A549 (cell line): ENCODE measurements around the gene CDC14C. TPM values are rescaled to one million over a fixed set of nuclear protein-coding genes. Genes with fewer than 3 reads are reported as not detected.

Experiments
- ATAC-seq, 2 experiments: fragments of 200-7000 bp in 1 of 2; fragments of >200 bp in 1 of 2; cut with Nextera tagmentation in 1 of 2; cut with Tn5 transposase in 1 of 2; 3 replicates each; pipeline versions ENCODE4 v1.8.0 to v1.9.1; 2018 to 2020; ENCODE audit warnings: mild to moderate bottlenecking in 1 of 2, moderate library complexity in 1 of 2
- CTCF ChIA-PET: fragments of 300-600 bp; sonication (Branson Sonifier 250); formaldehyde crosslinking; extraction: SDS; loops from one replicate; lab custom pipeline; 2021; ENCODE audit warnings: antibody characterized with exemption, inconsistent platforms; lab: Yijun Ruan, JAX
- POLR2A ChIA-PET: fragments of 350-600 bp; formaldehyde crosslinking; extraction: SDS; loops from one replicate; lab custom pipeline; 2021; ENCODE audit warnings: antibody characterized with exemption, inconsistent platforms; lab: Yijun Ruan, JAX
- DNase-seq, 2 experiments: peaks; one replicate each; pipeline versions ENCODE4 v3.0.0 to v3.0.0-alpha.2; 2011 to 2016; ENCODE audit warnings: low read depth in 1 of 2, low spot score in 1 of 2
- FAIRE-seq: peaks from 2 replicates; lab custom pipeline; 2011; peaks lifted over from hg19 to GRCh38; lab: Jason Lieb, UNC
- H3K27ac ChIP-seq, 2 experiments: fragments of >200 bp; sonication (Bioruptor Twin); formaldehyde crosslinking; 3 replicates each; pipeline ENCODE4 v1.5.1; 2016 to 2017
- H3K4me1 ChIP-seq: fragments of >200 bp; sonication (Bioruptor Twin); formaldehyde crosslinking; 3 replicates; pipeline ENCODE4 v1.6.1; 2016
- H3K4me2 ChIP-seq: fragments of >200 bp; sonication (Bioruptor Twin); formaldehyde crosslinking; 3 replicates; pipeline ENCODE4 v1.6.1; 2016
- H3K4me3 ChIP-seq: fragments of >200 bp; sonication (Bioruptor Twin); formaldehyde crosslinking; 3 replicates; pipeline ENCODE4 v1.5.1; 2016
- H3K9me3 ChIP-seq: fragments of >200 bp; sonication (Bioruptor Twin); formaldehyde crosslinking; 3 replicates; pipeline ENCODE4 v1.6.1; 2016
- BHLHE40 ChIP-seq: IDR thresholded peaks from 2 replicates; pipeline ENCODE4 v1.6.1; 2012; ENCODE audit warnings: low read depth, low read length, inconsistent platforms
- CBX2 ChIP-seq: fragments of 200-600 bp; sonication (generic); IDR thresholded peaks from 2 replicates; pipeline ENCODE4 v1.6.1; 2016; ENCODE audit warnings: low read depth, mild to moderate bottlenecking, borderline replicate concordance
- CBX8 ChIP-seq: fragments of 200-600 bp; sonication (generic); IDR thresholded peaks from 2 replicates; pipeline ENCODE4 v1.6.1; 2016
- CHD2 ChIP-seq: fragments of 150-350 bp; IDR thresholded peaks from 2 replicates; pipeline ENCODE4 v1.6.1; 2014; ENCODE audit warnings: low read length; ENCODE audit not compliant: partially characterized antibody
- EHMT2 ChIP-seq: fragments of 200-600 bp; sonication (generic); IDR thresholded peaks from 2 replicates; pipeline ENCODE4 v1.6.1; 2016; ENCODE audit warnings: antibody characterized with exemption, low read depth, mild to moderate bottlenecking, moderate library complexity
- EP300 ChIP-seq, 2 experiments: fragments of >200 bp; sonication (Bioruptor Twin); formaldehyde crosslinking; IDR thresholded peaks; 2 replicates in 1 of 2; 3 replicates in 1 of 2; pipeline ENCODE4 v1.6.1; 2016 to 2017
- ESRRA ChIP-seq: fragments of 150-350 bp; IDR thresholded peaks from 2 replicates; pipeline ENCODE4 v1.6.1; 2014; ENCODE audit warnings: mild to moderate bottlenecking, low read length, borderline replicate concordance
- FOSB ChIP-seq: fragments of 250-450 bp; sonication (Bioruptor Pico); IDR thresholded peaks from 2 replicates; pipeline ENCODE4 v1.5.0; 2020; ENCODE audit warnings: mild to moderate bottlenecking, moderate library complexity
- FOSL2 ChIP-seq, 2 experiments: fragments of 450-650 bp in 1 of 2; fragments of >200 bp in 1 of 2; sonication (Bioruptor Twin) in 1 of 2; formaldehyde crosslinking; IDR thresholded peaks; 2 replicates each; pipeline versions ENCODE4 v1.5.0 to v1.6.1; 2016 to 2020; ENCODE audit warnings: mild to moderate bottlenecking in 1 of 2, moderate library complexity in 1 of 2
- HEYL ChIP-seq: fragments of 250-450 bp; sonication (Bioruptor Pico); IDR thresholded peaks from 2 replicates; pipeline ENCODE4 v1.8.0; 2021; ENCODE audit warnings: mild to moderate bottlenecking, moderate library complexity
- HOXB13 ChIP-seq: fragments of 250-450 bp; sonication (Bioruptor Pico); IDR thresholded peaks from 2 replicates; pipeline ENCODE4 v1.5.0; 2020; ENCODE audit warnings: low read depth, mild to moderate bottlenecking, moderate library complexity
- JUNB ChIP-seq: fragments of >200 bp; sonication (Bioruptor Twin); formaldehyde crosslinking; IDR thresholded peaks from 2 replicates; pipeline ENCODE4 v1.6.1; 2016
- KDM1A ChIP-seq: fragments of 200-600 bp; sonication (generic); IDR thresholded peaks from 2 replicates; pipeline ENCODE4 v1.6.1; 2016; ENCODE audit warnings: low read depth, mild to moderate bottlenecking
- KDM5A ChIP-seq: fragments of 200-600 bp; sonication (generic); IDR thresholded peaks from 2 replicates; pipeline ENCODE4 v1.6.1; 2016; ENCODE audit warnings: antibody characterized with exemption, mild to moderate bottlenecking
- MAFK ChIP-seq: fragments of 450-650 bp; IDR thresholded peaks from 2 replicates; pipeline ENCODE4 v1.6.1; 2014; ENCODE audit not compliant: partially characterized antibody
- NR3C1 ChIP-seq: fragments of >200 bp; sonication (Bioruptor Twin); formaldehyde crosslinking; IDR thresholded peaks from 3 replicates; pipeline ENCODE4 v1.6.1; 2017
- POLR2AphosphoS2 ChIP-seq: conservative IDR thresholded peaks from 2 replicates; pipeline ENCODE4 v1.6.1; 2012; ENCODE audit warnings: low read length, improper control_type of control experiment, inconsistent platforms
- TP53 ChIP-seq: fragments of 250-450 bp; sonication (Bioruptor Pico); IDR thresholded peaks from 2 replicates; pipeline ENCODE4 v1.5.0; 2021; ENCODE audit warnings: mild to moderate bottlenecking, moderate library complexity
- ZNF302 ChIP-seq: fragments of 250-450 bp; sonication (Bioruptor Pico); IDR thresholded peaks from 2 replicates; pipeline ENCODE4 v1.9.0; 2021; ENCODE audit warnings: inconsistent platforms, mild to moderate bottlenecking, moderate library complexity
- ZSCAN20 ChIP-seq: fragments of 250-450 bp; sonication (Bioruptor Pico); IDR thresholded peaks from 2 replicates; pipeline ENCODE4 v1.8.0; 2022; ENCODE audit warnings: mild to moderate bottlenecking, moderate library complexity
- WGBS: methylation state at CpG from one replicate; pipeline ENCODE4 v1.1.6; 2017; ENCODE audit errors: missing lambda C conversion rate; 5-methylcytosine and 5-hydroxymethylcytosine counted together
- polyA plus RNA-seq, 4 experiments: library from polyadenylated mRNA; depleted of rRNA in 3 of 4; stranded (reverse); fragments of >200 nt; fragmentation: RNase III in 1 of 4; extraction: RNeasy Plus Mini Kit Qiagen cat#74134 plus additional on column Dnase treatment in 1 of 4; gene quantifications; 2 replicates in 3 of 4; 3 replicates in 1 of 4; pipeline ENCODE4 v1.2.3, GENCODE V29; 2011 to 2017
- TF ChIP-seq, protein P1 (sequence below): fragments of >200 bp; sonication (Bioruptor Twin); formaldehyde crosslinking; IDR thresholded peaks from 3 replicates; pipeline ENCODE4 v1.5.1; 2016
- TF ChIP-seq, protein P2 (sequence below): IDR thresholded peaks from 2 replicates; pipeline ENCODE4 v1.6.1; 2012; ENCODE audit warnings: low read depth, borderline replicate concordance
- TF ChIP-seq, protein P3 (sequence below): fragments of 250-450 bp; sonication (Bioruptor Pico); IDR thresholded peaks from 2 replicates; pipeline ENCODE4 v1.5.0; 2021; ENCODE audit warnings: mild to moderate bottlenecking, moderate library complexity, borderline replicate concordance
- TF ChIP-seq, protein P4 (sequence below): IDR thresholded peaks from 2 replicates; pipeline ENCODE4 v1.6.1; 2012

The CDC14C gene
- polyA plus RNA-seq, 2 of the 4 experiments (the other 2 are of a cell fraction): 0.06 TPM

DNA sequence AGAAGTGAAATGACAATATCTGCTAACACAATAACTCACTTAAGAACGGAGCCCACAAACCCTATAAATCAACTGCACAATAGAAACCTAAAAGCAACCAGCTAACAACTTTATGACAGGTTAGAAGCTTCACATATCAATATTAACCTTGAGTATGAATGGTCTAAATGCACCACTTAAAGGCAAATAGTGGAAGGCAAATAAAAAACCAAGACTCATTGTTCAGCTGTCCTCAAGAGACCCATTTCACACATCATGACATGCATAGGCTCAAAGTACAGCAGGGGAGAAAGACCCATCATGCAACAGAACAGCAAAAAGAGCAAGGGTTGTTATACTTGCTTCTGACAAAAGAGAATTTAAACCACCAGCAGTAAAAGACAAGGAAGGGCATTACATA, 46.8 kb downstream of the CDC14C start:
- TF ChIP-seq NR3C1 (no peak), EP300 (IDR thresholded peaks at IDR 0.05) (no peak), FOSB (CRISPR knock-in tag) (no peak), CHD2 (no peak), HEYL (no peak), CBX2 (no peak)
- ATAC-seq (no peak), DNase-seq (no peak), FAIRE-seq (no peak)
- H3K27ac ChIP-seq: no peak overlapping the region
- no peak overlapping the region for H3K4me3 ChIP-seq
- CTCF ChIA-PET: no interaction called here
- 0% methylated on average over 1 of the region's 1 CpG for WGBS
- no peaks in the 10 kb centered on the region for H3K9me3 ChIP-seq
- H3K4me1 ChIP-seq: no peaks in the 10 kb centered on the region
- no peak overlapping the region for H3K4me2 ChIP-seq
- POLR2A ChIA-PET: no interaction called here

DNA sequence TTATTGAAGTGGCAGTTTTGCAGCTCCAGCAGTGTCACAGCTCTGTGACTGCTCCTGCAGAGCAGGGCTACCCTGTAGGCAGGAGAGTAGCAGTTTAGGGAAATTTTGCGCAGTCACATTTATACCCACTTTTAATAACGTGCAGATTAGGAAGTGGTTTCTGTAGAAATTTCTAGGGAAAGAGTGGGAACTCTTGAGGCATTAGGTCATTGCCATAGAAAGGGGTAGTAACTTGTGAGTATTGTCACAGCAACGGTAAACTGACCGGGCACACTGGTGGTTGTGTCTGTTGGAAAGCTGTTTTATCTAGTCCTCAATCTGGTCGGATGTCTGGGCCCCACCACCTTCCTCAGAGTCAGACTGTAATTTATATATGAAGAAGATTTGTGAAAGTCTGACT, 51.9 kb downstream of the CDC14C start:
- ChIA-PET POLR2A (no interaction called here), CTCF (no interaction called here)
- FAIRE-seq (no peak), DNase-seq (no peak), ATAC-seq (no peak)
- Histone ChIP-seq H3K9me3 (no peaks in the 10 kb centered on the region), H3K4me3 (no peak overlapping the region), H3K4me2 (no peak overlapping the region)
- 13% methylated on average over 5 of the region's 5 CpGs for WGBS
- TF ChIP-seq, protein P1, sequence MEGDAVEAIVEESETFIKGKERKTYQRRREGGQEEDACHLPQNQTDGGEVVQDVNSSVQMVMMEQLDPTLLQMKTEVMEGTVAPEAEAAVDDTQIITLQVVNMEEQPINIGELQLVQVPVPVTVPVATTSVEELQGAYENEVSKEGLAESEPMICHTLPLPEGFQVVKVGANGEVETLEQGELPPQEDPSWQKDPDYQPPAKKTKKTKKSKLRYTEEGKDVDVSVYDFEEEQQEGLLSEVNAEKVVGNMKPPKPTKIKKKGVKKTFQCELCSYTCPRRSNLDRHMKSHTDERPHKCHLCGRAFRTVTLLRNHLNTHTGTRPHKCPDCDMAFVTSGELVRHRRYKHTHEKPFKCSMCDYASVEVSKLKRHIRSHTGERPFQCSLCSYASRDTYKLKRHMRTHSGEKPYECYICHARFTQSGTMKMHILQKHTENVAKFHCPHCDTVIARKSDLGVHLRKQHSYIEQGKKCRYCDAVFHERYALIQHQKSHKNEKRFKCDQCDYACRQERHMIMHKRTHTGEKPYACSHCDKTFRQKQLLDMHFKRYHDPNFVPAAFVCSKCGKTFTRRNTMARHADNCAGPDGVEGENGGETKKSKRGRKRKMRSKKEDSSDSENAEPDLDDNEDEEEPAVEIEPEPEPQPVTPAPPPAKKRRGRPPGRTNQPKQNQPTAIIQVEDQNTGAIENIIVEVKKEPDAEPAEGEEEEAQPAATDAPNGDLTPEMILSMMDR: no peak
- TF ChIP-seq TP53 (CRISPR knock-in tag) (no peak), JUNB (no peak), ESRRA (no peak), POLR2AphosphoS2 (no peak), ZSCAN20 (CRISPR knock-in tag) (no peak), FOSL2 (IDR thresholded peaks at IDR 0.05) (no peak), FOSL2 (CRISPR knock-in tag; IDR thresholded peaks at IDR 0.05) (no peak), MAFK (no peak), KDM1A (no peak), ZNF302 (no peak), EHMT2 (no peak), KDM5A (no peak), CBX8 (no peak), HOXB13 (CRISPR knock-in tag) (no peak), CBX2 (no peak), BHLHE40 (no peak)
- TF ChIP-seq, protein P2, sequence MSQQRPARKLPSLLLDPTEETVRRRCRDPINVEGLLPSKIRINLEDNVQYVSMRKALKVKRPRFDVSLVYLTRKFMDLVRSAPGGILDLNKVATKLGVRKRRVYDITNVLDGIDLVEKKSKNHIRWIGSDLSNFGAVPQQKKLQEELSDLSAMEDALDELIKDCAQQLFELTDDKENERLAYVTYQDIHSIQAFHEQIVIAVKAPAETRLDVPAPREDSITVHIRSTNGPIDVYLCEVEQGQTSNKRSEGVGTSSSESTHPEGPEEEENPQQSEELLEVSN: no peak
- TF ChIP-seq, protein P3, sequence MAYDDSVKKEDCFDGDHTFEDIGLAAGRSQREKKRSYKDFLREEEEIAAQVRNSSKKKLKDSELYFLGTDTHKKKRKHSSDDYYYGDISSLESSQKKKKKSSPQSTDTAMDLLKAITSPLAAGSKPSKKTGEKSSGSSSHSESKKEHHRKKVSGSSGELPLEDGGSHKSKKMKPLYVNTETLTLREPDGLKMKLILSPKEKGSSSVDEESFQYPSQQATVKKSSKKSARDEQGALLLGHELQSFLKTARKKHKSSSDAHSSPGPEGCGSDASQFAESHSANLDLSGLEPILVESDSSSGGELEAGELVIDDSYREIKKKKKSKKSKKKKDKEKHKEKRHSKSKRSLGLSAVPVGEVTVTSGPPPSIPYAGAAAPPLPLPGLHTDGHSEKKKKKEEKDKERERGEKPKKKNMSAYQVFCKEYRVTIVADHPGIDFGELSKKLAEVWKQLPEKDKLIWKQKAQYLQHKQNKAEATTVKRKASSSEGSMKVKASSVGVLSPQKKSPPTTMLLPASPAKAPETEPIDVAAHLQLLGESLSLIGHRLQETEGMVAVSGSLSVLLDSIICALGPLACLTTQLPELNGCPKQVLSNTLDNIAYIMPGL: no peak
- TF ChIP-seq, protein P4, sequence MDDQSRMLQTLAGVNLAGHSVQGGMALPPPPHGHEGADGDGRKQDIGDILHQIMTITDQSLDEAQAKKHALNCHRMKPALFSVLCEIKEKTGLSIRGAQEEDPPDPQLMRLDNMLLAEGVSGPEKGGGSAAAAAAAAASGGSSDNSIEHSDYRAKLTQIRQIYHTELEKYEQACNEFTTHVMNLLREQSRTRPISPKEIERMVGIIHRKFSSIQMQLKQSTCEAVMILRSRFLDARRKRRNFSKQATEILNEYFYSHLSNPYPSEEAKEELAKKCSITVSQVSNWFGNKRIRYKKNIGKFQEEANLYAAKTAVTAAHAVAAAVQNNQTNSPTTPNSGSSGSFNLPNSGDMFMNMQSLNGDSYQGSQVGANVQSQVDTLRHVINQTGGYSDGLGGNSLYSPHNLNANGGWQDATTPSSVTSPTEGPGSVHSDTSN: no peak
- TF ChIP-seq, all 56 proteins: peak for 0
- Histone ChIP-seq H3K4me1 (no peaks in the 10 kb centered on the region), H3K27ac (no peak overlapping the region)
